Sigmoid colon (tissue), 7 donors: ENCODE results near the gene ZNF567. TPM values are rescaled to one million over a fixed set of nuclear protein-coding genes. Genes with fewer than 3 reads are reported as not detected.
A peak's percentile ranks its signal among the peaks of the same experiment; 100 is the strongest.

Experiments
- DNase-seq: peaks from one replicate; pipeline ENCODE4 v3.0.0-alpha.2; 2019
- H3K27ac ChIP-seq, 4 donors: fragments of 200-600 bp; sonication (generic); one replicate each; pipeline ENCODE4 v1.5.1; 2016 to 2019; ENCODE audit warnings: mild to moderate bottlenecking in 1 of 4
- H3K27me3 ChIP-seq, 3 donors: fragments of 200-600 bp; sonication (generic); one replicate each; pipeline ENCODE4 v1.5.1; 2019; ENCODE audit warnings: mild to moderate bottlenecking in 1 of 3
- H3K36me3 ChIP-seq, 4 donors: fragments of 200-600 bp; sonication (generic); one replicate each; pipeline ENCODE4 v1.5.1; 2016 to 2019
- H3K4me1 ChIP-seq, 4 donors: fragments of 200-600 bp; sonication (generic); one replicate each; pipeline ENCODE4 v1.5.1; 2017 to 2019
- H3K4me3 ChIP-seq, 4 donors: fragments of 200-600 bp; sonication (generic); one replicate each; pipeline ENCODE4 v1.5.1; 2017 to 2019; ENCODE audit warnings: mild to moderate bottlenecking in 2 of 4, moderate library complexity in 1 of 4
- H3K9me3 ChIP-seq, 4 donors: fragments of 200-600 bp in 3 of 4; sonication (generic) in 3 of 4; one replicate each; pipeline versions ENCODE4 v1.5.1 to v1.6.1; 2013 to 2019
- CTCF ChIP-seq, 4 experiments: fragments of 450-650 bp in 3 of 4; fragments of 200-600 bp in 1 of 4; IDR thresholded peaks; one replicate each; pipeline ENCODE4 v1.5.1; 2016 to 2019; ENCODE audit warnings: antibody characterized with exemption in 4 of 4, mild to moderate bottlenecking in 3 of 4, moderate library complexity in 2 of 4
- EP300 ChIP-seq, 4 donors: sonication (generic); formaldehyde crosslinking; IDR thresholded peaks; one replicate each; pipeline ENCODE4 v1.6.1; 2017; ENCODE audit warnings: antibody characterized with exemption in 4 of 4
- POLR2A ChIP-seq, 2 donors: fragments of 450-650 bp; IDR thresholded peaks; one replicate each; pipeline ENCODE4 v1.6.1; 2016; ENCODE audit warnings: antibody characterized with exemption in 2 of 2, mild to moderate bottlenecking in 2 of 2, moderate library complexity in 2 of 2
- POLR2AphosphoS5 ChIP-seq, 4 donors: sonication (generic); formaldehyde crosslinking; IDR thresholded peaks; one replicate each; pipeline ENCODE4 v1.6.1; 2017; ENCODE audit warnings: antibody characterized with exemption in 4 of 4
- WGBS, 2 donors: extraction: QIAGEN DNeasy Blood & Tissue Kit; methylation state at CpG; one replicate each; pipeline ENCODE4 v1.1.7; 2013; 5-methylcytosine and 5-hydroxymethylcytosine counted together
- intact Hi-C: fragments of 100-400 bp; cut with DNase I; formaldehyde crosslinking; loops from one replicate; pipeline ENCODE4 v1.15.1; 2023
- polyA plus RNA-seq, 3 donors: library from polyadenylated mRNA; stranded (reverse); fragments of 200-250 nt; gene quantifications; one replicate each; pipeline ENCODE4 v1.2.3, GENCODE V29; 2013
- total RNA-seq, 4 donors: library from RNA; depleted of rRNA; stranded (reverse); fragments of >200 nt; gene quantifications; one replicate each; pipeline ENCODE4 v1.1.0, GENCODE V29; 2016
- donor health status: healthy with polysubstance abuse.
- donor health status: Bipolar disorder and iron deficiency.
- donor health status: healthy.

The ZNF567 gene
- total and polyA plus RNA-seq, 7 donors: 1.2 to 13.9 (median 7.2) TPM

GRCh38 chr19:36665832-36666231 is 21.6 kb upstream of the ZNF567 start:
- peaks cover 0 to 48% (median 12%) of the 10 kb centered on the region in 4 donors for H3K36me3 ChIP-seq
- DNase-seq: no peak
- 51 to 72% methylated on average over 14 of the region's 14 CpGs for WGBS, 2 donors

DNA sequence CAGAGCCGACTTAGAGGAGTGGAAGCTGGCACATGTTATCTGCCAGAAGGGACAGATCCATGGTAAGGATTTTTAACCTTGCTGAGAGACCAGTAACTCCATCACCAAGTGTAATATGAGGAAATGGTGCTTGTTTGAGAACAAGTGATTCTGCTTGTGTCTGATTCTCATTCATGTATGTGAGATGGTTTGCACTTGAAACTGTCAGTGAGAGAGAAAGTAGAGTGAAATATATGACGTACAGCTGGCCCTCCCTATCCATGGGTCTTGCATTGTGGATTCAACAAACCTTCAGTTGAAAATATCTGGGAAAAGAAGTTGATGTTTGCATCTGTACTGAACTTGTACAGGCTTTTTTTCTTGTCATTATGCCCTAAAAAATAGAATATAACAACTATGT is 18.8 kb upstream of the ZNF567 start:
- Histone ChIP-seq H3K36me3 (peaks cover 0 to 44% (median 7%) of the 10 kb centered on the region in 4 donors), H3K4me3 (no peak overlapping the region), H3K27me3 (no peaks in the 10 kb centered on the region), H3K27ac (no peak overlapping the region), H3K4me1 (peaks cover 0 to 21% (median 17%) of the 10 kb centered on the region in 4 donors), H3K9me3 (peaks cover 0 to 14% (median 4%) of the 10 kb centered on the region in 4 donors)
- intact Hi-C loops: loop anchor here (5.0 to 10.0 kb wide), 3 partner anchors 94 to 249 kb away; partner anchors contain the start of genes ZNF529, ZNF568, ZNF790 and ZNF829
- DNase-seq: no peak
- 89 to 96% methylated on average over 2 of the region's 2 CpGs for WGBS, 2 donors
- TF ChIP-seq POLR2AphosphoS5 (IDR thresholded peaks at IDR 0.05) (no peak), EP300 (IDR thresholded peaks at IDR 0.05) (no peak), CTCF (IDR thresholded peaks at IDR 0.05) (no peak), POLR2A (IDR thresholded peaks at IDR 0.05) (no peak)

More at GRCh38 chr19:36665832-36666231, 21.6 kb upstream of the ZNF567 start:
- Histone ChIP-seq H3K4me1 (peaks cover 0 to 21% (median 17%) of the 10 kb centered on the region in 4 donors), H3K27ac (no peak overlapping the region), H3K9me3 (peaks cover 0 to 6% (median 3%) of the 10 kb centered on the region in 4 donors), H3K27me3 (no peaks in the 10 kb centered on the region), H3K4me3 (peak overlapping the region; percentile 66 to 86 (median 76))
- intact Hi-C loops: loop anchor here (1.0 to 10.0 kb wide), 6 partner anchors 21 to 251 kb away; partner anchors contain the start of genes ZNF260, ZNF529, ZNF567 and ZNF568
- TF ChIP-seq POLR2A (IDR thresholded peaks at IDR 0.05): no peak
- no peak for TF ChIP-seq CTCF (IDR thresholded peaks at IDR 0.05)
- no peak for TF ChIP-seq POLR2AphosphoS5 (IDR thresholded peaks at IDR 0.05)
- no peak for TF ChIP-seq EP300 (IDR thresholded peaks at IDR 0.05)

DNA sequence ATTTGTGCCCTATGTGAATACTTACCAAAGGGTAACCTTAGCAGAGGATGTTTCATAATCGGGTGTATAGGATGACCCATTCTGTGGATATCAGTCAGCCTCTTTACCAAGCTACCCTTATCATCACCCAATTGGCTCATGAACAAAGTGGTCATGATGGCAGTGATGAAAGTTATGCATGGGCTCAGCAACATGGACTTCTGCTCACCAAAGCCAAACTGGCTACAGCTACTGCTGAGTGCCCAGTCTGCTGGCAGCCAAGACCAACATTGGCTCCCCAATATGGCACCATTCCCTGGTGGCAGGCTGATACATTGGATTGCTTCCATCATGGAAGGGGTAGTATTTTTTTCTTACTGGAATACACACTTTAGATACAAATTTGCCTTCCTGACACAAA is 15.0 kb upstream of the ZNF567 start:
- TF ChIP-seq CTCF (IDR thresholded peaks at IDR 0.05) (no peak), EP300 (IDR thresholded peaks at IDR 0.05) (no peak), POLR2AphosphoS5 (IDR thresholded peaks at IDR 0.05) (no peak), POLR2A (IDR thresholded peaks at IDR 0.05) (no peak)
- WGBS, 2 donors: 96 to 100% methylated on average over 1 of the region's 1 CpG
- peaks cover 0 to 13% (median 9%) of the 10 kb centered on the region in 4 donors for H3K4me1 ChIP-seq
- H3K27ac ChIP-seq: no peak overlapping the region
- H3K36me3 ChIP-seq: peaks cover 0 to 35% (median 0%) of the 10 kb centered on the region in 4 donors
- H3K9me3 ChIP-seq: peaks cover 0 to 23% (median 4%) of the 10 kb centered on the region in 4 donors
- no peak overlapping the region for H3K4me3 ChIP-seq
- no peak for DNase-seq
- intact Hi-C loops: no loop called here
- H3K27me3 ChIP-seq: no peaks in the 10 kb centered on the region

DNA sequence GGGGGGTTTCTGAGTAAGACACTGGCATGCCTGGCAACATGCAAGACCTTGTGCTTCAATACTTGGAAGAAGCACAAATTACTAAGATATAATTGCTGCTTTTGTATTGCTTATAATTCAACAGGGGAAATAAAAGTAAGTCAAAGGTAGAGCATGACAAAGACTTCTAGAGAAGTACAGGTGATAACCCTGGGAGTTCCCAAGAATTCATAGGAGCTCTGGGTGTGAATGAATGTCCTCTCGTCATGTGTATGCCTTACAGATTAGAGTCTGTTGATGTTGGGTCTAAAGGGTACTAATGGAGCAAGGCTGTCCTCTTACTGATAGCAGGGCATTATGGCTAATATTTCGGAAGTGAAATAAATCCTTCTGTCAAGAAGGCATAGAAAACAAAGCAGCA is 13.2 kb upstream of the ZNF567 start:
- H3K4me1 ChIP-seq: no peaks in the 10 kb centered on the region
- TF ChIP-seq POLR2A (IDR thresholded peaks at IDR 0.05): no peak
- no peak for TF ChIP-seq CTCF (IDR thresholded peaks at IDR 0.05)
- TF ChIP-seq POLR2AphosphoS5 (IDR thresholded peaks at IDR 0.05): no peak
- no peak for TF ChIP-seq EP300 (IDR thresholded peaks at IDR 0.05)
- H3K27me3 ChIP-seq: no peaks in the 10 kb centered on the region
- no peak overlapping the region for H3K4me3 ChIP-seq
- peaks cover 0 to 23% (median 8%) of the 10 kb centered on the region in 4 donors for H3K9me3 ChIP-seq
- no peak overlapping the region for H3K27ac ChIP-seq
- H3K36me3 ChIP-seq: peaks cover 0 to 53% (median 3%) of the 10 kb centered on the region in 4 donors
- 95% methylated on average over 2 of the region's 2 CpGs for WGBS, 2 donors
- no peak for DNase-seq
- intact Hi-C loops: no loop called here

DNA sequence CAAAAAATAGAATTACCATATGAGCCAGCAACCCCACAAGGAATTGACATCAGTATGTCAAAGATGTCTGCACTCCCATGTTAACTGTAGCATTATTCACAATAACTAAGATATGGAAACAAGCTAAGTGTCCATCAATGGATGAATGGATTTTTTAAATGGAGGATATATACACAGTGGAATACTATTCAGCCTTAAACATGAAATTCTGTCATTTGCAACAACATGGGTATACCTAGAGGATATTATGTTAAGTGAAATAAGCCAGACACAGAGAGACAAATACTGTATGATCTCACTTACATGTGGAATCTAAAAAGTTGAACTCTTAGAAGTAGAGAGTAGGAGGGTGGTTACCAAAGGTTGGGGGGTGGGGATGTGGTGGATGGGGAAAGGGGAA is 8.0 kb upstream of the ZNF567 start:
- DNase-seq: no peak
- no peak for TF ChIP-seq EP300 (IDR thresholded peaks at IDR 0.05)
- no peak for TF ChIP-seq POLR2AphosphoS5 (IDR thresholded peaks at IDR 0.05)
- no peak for TF ChIP-seq CTCF (IDR thresholded peaks at IDR 0.05)
- no peak for TF ChIP-seq POLR2A (IDR thresholded peaks at IDR 0.05)
- H3K27me3 ChIP-seq: no peaks in the 10 kb centered on the region
- H3K9me3 ChIP-seq: peaks cover 0 to 8% (median 5%) of the 10 kb centered on the region in 4 donors
- H3K27ac ChIP-seq: no peak overlapping the region
- peaks cover 0 to 40% (median 6%) of the 10 kb centered on the region in 4 donors for H3K36me3 ChIP-seq
- intact Hi-C loops: no loop called here
- H3K4me1 ChIP-seq: no peaks in the 10 kb centered on the region
- no peak overlapping the region for H3K4me3 ChIP-seq
